SH-SY5Y (cell line): ENCODE results near the gene MTA2.

Source experiments
- GATA2 ChIP-seq: IDR thresholded peaks from 2 replicates; pipeline ENCODE4 v1.6.1; 2011; ENCODE audit warnings: mild to moderate bottlenecking, low read depth, low read length
- GATA3 ChIP-seq: IDR thresholded peaks from 2 replicates; pipeline ENCODE4 v1.6.1; 2011; ENCODE audit warnings: low read depth, mild to moderate bottlenecking, low read length, moderate library complexity

- no peak for TF ChIP-seq GATA2
- no peak for TF ChIP-seq GATA3
Observed at GRCh38 chr11:62603072-62603408, 1.4 kb upstream of the MTA2 start.
